PC-3 (cell line): Measurements from ENCODE around the gene WDR7.

Experiments
- EZH2 ChIP-seq: fragments of 300-600 bp; sonication (generic); IDR thresholded peaks from one replicate; pipeline ENCODE4 v1.6.1; 2017; ENCODE audit warnings: antibody characterized with exemption, mild to moderate bottlenecking, low read length; ENCODE audit not compliant: unreplicated experiment
- EZH2phosphoT487 ChIP-seq: fragments of 300-600 bp; sonication (generic); IDR thresholded peaks from 2 replicates; pipeline ENCODE4 v1.6.1; 2018; ENCODE audit warnings: mild to moderate bottlenecking, antibody characterized with exemption, low read length, borderline replicate concordance
- TF ChIP-seq, protein P1 (sequence below): fragments of 300-600 bp; sonication (generic); conservative IDR thresholded peaks from 2 replicates; pipeline ENCODE4 v1.5.1; 2017; ENCODE audit warnings: antibody characterized with exemption, low read depth, mild to moderate bottlenecking, low read length

DNA sequence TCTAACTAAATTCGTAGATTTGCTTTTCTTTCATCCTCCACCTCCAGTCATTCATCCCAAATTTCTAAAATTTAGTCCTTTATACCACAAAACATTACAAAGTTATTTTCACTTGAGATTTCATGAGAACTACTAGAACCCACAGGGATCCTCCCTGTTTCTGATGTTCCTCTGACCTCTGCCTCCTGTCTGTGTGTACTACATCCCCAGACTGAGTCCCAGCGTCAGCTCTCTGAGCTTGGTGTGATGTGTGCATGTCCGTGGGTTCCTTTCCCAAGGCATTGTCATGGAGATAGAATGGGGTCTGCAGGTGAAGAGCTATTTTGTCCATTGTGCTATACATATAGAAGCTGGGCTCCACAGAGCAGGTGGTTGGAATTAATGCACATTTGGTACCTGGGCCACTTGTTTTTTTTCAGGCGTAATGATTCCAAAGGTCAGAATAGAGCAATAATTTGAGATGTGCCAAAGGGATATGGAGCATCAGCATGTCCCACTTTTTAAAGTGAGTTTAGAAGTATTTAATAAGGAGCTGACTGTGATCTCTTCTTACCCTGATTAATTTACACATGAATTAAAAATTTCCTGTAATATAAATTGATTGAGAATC, 344.5 kb downstream of the WDR7 start:
- TF ChIP-seq EZH2 (no peak), EZH2phosphoT487 (no peak)
- TF ChIP-seq, protein P1, sequence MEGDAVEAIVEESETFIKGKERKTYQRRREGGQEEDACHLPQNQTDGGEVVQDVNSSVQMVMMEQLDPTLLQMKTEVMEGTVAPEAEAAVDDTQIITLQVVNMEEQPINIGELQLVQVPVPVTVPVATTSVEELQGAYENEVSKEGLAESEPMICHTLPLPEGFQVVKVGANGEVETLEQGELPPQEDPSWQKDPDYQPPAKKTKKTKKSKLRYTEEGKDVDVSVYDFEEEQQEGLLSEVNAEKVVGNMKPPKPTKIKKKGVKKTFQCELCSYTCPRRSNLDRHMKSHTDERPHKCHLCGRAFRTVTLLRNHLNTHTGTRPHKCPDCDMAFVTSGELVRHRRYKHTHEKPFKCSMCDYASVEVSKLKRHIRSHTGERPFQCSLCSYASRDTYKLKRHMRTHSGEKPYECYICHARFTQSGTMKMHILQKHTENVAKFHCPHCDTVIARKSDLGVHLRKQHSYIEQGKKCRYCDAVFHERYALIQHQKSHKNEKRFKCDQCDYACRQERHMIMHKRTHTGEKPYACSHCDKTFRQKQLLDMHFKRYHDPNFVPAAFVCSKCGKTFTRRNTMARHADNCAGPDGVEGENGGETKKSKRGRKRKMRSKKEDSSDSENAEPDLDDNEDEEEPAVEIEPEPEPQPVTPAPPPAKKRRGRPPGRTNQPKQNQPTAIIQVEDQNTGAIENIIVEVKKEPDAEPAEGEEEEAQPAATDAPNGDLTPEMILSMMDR, result 0 out of 2 replicates have a peak, but pooled peaks have one; percentile 9
